ENCODE results near the gene TKT. TPM values are rescaled to one million over a fixed set of nuclear protein-coding genes. Genes with fewer than 3 reads are reported as not detected.

TKT gene
- total RNA-seq, 1 experiment from 2014 or later: 650 TPM

GRCh38 chr3:53259427-53260259 is 3.8 kb upstream of the TKT start:
- no peaks in the 10 kb centered on the region for H3K9me3 ChIP-seq (ENCODE audit: control insufficient read depth, low read depth, low read length)
- peaks cover 2% of the 10 kb centered on the region for H3K27me3 Mint-ChIP-seq (ENCODE audit: low read depth)
- peak overlapping the region; percentile 22 to 64; a peak in 4 of 5 replicates for H3K4me3 Mint-ChIP-seq
- H4K91ac ChIP-seq (ENCODE audit: insufficient read length, low read depth, low read length): no peak overlapping the region
- H2BK15ac ChIP-seq (ENCODE audit: low read depth, low read length): no peak overlapping the region
- H3K18ac ChIP-seq (ENCODE audit: insufficient read length, low read depth, low read length): peak overlapping the region; percentile 43
- H3K36me3 Mint-ChIP-seq (ENCODE audit: insufficient read depth in 1 of 3, low read depth in 3 of 3): peaks cover 0 to 4% (median 0%) of the 10 kb centered on the region in 3 experiments; a peak in 4 of 7 replicates
- WGBS (ENCODE audit: extremely low coverage, insufficient read length, low lambda C conversion rate): no CpG with 5 or more reads among the region's 9 CpGs
- H3K23ac ChIP-seq (ENCODE audit: insufficient read length, low read depth, low read length): no peak overlapping the region
- no peak overlapping the region for H2AFZ ChIP-seq (ENCODE audit: low read length)
- no peak for DNase-seq
- peaks cover 11% of the 10 kb centered on the region; the same call in 1 of the 2 replicates for H3K4me1 ChIP-seq (ENCODE audit: insufficient read depth, low read length)
- TF ChIP-seq, protein P1, sequence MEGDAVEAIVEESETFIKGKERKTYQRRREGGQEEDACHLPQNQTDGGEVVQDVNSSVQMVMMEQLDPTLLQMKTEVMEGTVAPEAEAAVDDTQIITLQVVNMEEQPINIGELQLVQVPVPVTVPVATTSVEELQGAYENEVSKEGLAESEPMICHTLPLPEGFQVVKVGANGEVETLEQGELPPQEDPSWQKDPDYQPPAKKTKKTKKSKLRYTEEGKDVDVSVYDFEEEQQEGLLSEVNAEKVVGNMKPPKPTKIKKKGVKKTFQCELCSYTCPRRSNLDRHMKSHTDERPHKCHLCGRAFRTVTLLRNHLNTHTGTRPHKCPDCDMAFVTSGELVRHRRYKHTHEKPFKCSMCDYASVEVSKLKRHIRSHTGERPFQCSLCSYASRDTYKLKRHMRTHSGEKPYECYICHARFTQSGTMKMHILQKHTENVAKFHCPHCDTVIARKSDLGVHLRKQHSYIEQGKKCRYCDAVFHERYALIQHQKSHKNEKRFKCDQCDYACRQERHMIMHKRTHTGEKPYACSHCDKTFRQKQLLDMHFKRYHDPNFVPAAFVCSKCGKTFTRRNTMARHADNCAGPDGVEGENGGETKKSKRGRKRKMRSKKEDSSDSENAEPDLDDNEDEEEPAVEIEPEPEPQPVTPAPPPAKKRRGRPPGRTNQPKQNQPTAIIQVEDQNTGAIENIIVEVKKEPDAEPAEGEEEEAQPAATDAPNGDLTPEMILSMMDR (conservative IDR thresholded peaks at IDR 0.05): no peak
- no peaks in the 10 kb centered on the region for H4K20me1 ChIP-seq (ENCODE audit: control insufficient read depth, insufficient read depth, insufficient read length)
- H3K4ac ChIP-seq (ENCODE audit: low read depth, low read length): no peak overlapping the region
- no peak overlapping the region for H3K9ac ChIP-seq (ENCODE audit: extremely low read depth, insufficient read length, low read length)
- H3K56ac ChIP-seq (ENCODE audit: insufficient read length, low read depth, low read length): no peak overlapping the region
- peak overlapping the region; percentile 6; the same call in 1 of the 2 replicates for H3K14ac ChIP-seq (ENCODE audit: insufficient read depth, low read length)
- peak overlapping the region; percentile 3 for H2BK12ac ChIP-seq (ENCODE audit: insufficient read length, low read depth, low read length)
- no peaks in the 10 kb centered on the region for H3K9me3 Mint-ChIP-seq
- no peak overlapping the region for H2BK5ac ChIP-seq (ENCODE audit: insufficient read length, low read length)
- peak overlapping the region; percentile 34 for H3K27ac ChIP-seq (ENCODE audit: insufficient read length, low read depth, low read length)
- peak overlapping the region; percentile 85 to 98 (median 98); a peak in 6 of 7 replicates for H3K27ac Mint-ChIP-seq
- H3K4me1 Mint-ChIP-seq: peaks cover 26 to 32% of the 10 kb centered on the region in 2 experiments
- H3K23me2 ChIP-seq (ENCODE audit: insufficient read length, low read depth, low read length, poor library complexity, severe bottlenecking): peaks cover 4% of the 10 kb centered on the region
- H3K4me2 ChIP-seq (ENCODE audit: insufficient read depth, insufficient read length, low read length): no peak overlapping the region
- H4K5ac ChIP-seq (ENCODE audit: insufficient read length, low read depth, low read length): peak overlapping the region; percentile 49
- H3T11ph ChIP-seq (ENCODE audit: low read length): no peak overlapping the region
- H2BK120ac ChIP-seq (ENCODE audit: low read depth, low read length, poor library complexity, severe bottlenecking): no peak overlapping the region
- H2BK20ac ChIP-seq (ENCODE audit: low read depth, low read length, poor library complexity, severe bottlenecking): no peak overlapping the region
- H4K8ac ChIP-seq (replicated peaks; ENCODE audit: insufficient read length, low read depth, low read length): no peak overlapping the region
- H3K27me3 ChIP-seq (ENCODE audit: insufficient read depth, low read length): no peaks in the 10 kb centered on the region
- H2AK5ac ChIP-seq (ENCODE audit: insufficient read length, low read length): peak overlapping the region; percentile 43
- peaks cover 11% of the 10 kb centered on the region; the same call in 1 of the 2 replicates for H3K79me2 ChIP-seq (ENCODE audit: insufficient read depth, low read length)
- H3K79me1 ChIP-seq (ENCODE audit: insufficient read depth, low read depth, low read length, poor library complexity, severe bottlenecking): no peaks in the 10 kb centered on the region
